ENCODE data around the gene CD200R1. TPM values are rescaled to one million over a fixed set of nuclear protein-coding genes. Genes with fewer than 3 reads are reported as not detected.

The CD200R1 gene
- total and polyA plus RNA-seq, 2 of the 8 experiments (the other 6 are each of a cell fraction or from before 2014, with no cell fraction given) = 0.02 TPM; not detected in 1

DNA sequence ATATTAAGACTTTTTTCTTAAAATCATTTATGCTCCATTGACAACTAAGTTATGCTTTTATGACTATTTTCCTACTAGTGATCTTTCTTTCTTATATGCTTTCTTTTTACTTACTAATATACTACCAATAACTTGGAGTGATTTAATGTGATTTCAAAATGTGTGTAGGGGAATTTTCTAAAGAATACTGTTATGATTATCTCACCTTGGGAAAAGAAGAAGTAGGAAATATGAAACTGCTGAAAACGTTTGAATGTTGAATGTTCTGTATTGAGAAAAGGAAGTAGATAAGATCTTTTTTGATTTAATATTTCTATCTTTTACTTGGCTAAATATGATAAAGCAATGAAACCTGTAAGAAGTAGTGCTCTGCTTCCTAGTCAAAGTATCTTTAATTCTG lies 7.8 kb upstream of the CD200R1 start:
- Histone ChIP-seq H2AFZ (ENCODE audit: low read length) (no peak overlapping the region), H2BK5ac (ENCODE audit: low read depth, low read length) (no peak overlapping the region), H3K36me3 (ENCODE audit: control insufficient read depth in 2 of 4, insufficient read depth in 4 of 4, low read length in 3 of 4) (no peaks in the 10 kb centered on the region), H4K8ac (ENCODE audit: extremely low read depth, insufficient read depth, low read length) (no peak overlapping the region), H3K27me3 (replicated peaks in 1 of 4; ENCODE audit: control insufficient read depth in 3 of 4, extremely low read depth in 1 of 4, insufficient read depth in 3 of 4, low read length in 3 of 4) (no peaks in the 10 kb centered on the region), H3K4ac (replicated peaks; ENCODE audit: insufficient read length, low read depth, low read length) (no peak overlapping the region), H2BK15ac (ENCODE audit: low read length) (no peak overlapping the region), H3K23me2 (ENCODE audit: low read depth, low read length) (no peaks in the 10 kb centered on the region), H4K91ac (replicated peaks; ENCODE audit: insufficient read length, low read length) (no peak overlapping the region), H4K5ac (ENCODE audit: insufficient read length, low read depth, low read length) (no peak overlapping the region), H2BK12ac (ENCODE audit: low read depth, low read length) (no peak overlapping the region), H2BK20ac (ENCODE audit: low read length) (no peak overlapping the region), H2BK120ac (replicated peaks; ENCODE audit: low read depth, low read length) (no peak overlapping the region), H3K14ac (ENCODE audit: insufficient read length) (no peak overlapping the region), H3K79me2 (ENCODE audit: control insufficient read depth in 1 of 2, insufficient read depth in 2 of 2, low read length in 2 of 2) (no peaks in the 10 kb centered on the region), H3K56ac (replicated peaks; ENCODE audit: insufficient read length, low read depth, low read length) (no peak overlapping the region), H3K4me1 (replicated peaks in 1 of 4; ENCODE audit: control insufficient read depth in 3 of 4, insufficient read depth in 4 of 4, low read length in 3 of 4) (no peaks in the 10 kb centered on the region), H4K20me1 (replicated peaks in 1 of 2; ENCODE audit: control insufficient read depth in 1 of 2, insufficient read depth in 2 of 2, low read length in 2 of 2) (no peaks in the 10 kb centered on the region), H3K9ac (replicated peaks in 1 of 4; ENCODE audit: extremely low read depth in 1 of 4, low read depth in 3 of 4, low read length in 3 of 4) (no peak overlapping the region), H3K79me1 (ENCODE audit: low read depth, low read length) (no peaks in the 10 kb centered on the region), H3K18ac (ENCODE audit: extremely low read depth, low read length) (no peak overlapping the region), H3K4me3 (ENCODE audit: extremely low read depth in 1 of 4, insufficient read depth in 2 of 4, low read depth in 3 of 4, low read length in 4 of 4) (no peak overlapping the region), H3K9me3 (ENCODE audit: insufficient read depth in 2 of 2, low read depth in 1 of 2, low read length in 1 of 2) (no peaks in the 10 kb centered on the region), H3K27ac (ENCODE audit: low read depth, low read length) (no peak overlapping the region), H2AK5ac (ENCODE audit: low read depth, low read length) (no peak overlapping the region), H3K23ac (ENCODE audit: insufficient read length) (no peak overlapping the region), H3K4me2 (ENCODE audit: insufficient read depth in 1 of 2, low read depth in 2 of 2, low read length in 2 of 2) (no peak overlapping the region)
- ChIA-PET POLR2A (ENCODE audit: partially characterized antibody) (interaction anchor here (1.2 kb wide), 1 partner anchor 8 kb away, joined by 3 read pairs; the partner anchor contains the start of gene GTPBP8), CTCF (ENCODE audit: partially characterized antibody) (no interaction called here)
- DNase-seq (ENCODE audit: low read depth in 1 of 2, low spot score in 2 of 2) (no peak), FAIRE-seq (no peak)
- WGBS, 2 experiments (ENCODE audit: extremely low coverage in 1 of 2, insufficient coverage in 1 of 2, insufficient read length in 1 of 2, insufficient replicate concordance in 2 of 2, low coverage in 1 of 2, low lambda C conversion rate in 2 of 2, missing lambda C conversion rate in 1 of 2) = 70% methylated on average over 1 of the region's 1 CpG; no CpG with 5 or more reads in 1 of the 2 experiments
- TF ChIP-seq, protein P1, sequence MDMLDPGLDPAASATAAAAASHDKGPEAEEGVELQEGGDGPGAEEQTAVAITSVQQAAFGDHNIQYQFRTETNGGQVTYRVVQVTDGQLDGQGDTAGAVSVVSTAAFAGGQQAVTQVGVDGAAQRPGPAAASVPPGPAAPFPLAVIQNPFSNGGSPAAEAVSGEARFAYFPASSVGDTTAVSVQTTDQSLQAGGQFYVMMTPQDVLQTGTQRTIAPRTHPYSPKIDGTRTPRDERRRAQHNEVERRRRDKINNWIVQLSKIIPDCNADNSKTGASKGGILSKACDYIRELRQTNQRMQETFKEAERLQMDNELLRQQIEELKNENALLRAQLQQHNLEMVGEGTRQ (IDR thresholded peaks at IDR 0.05; ENCODE audit: low read length) = no peak
- no peak for TF ChIP-seq CBX8 (IDR thresholded peaks at IDR 0.05; ENCODE audit: borderline replicate concordance, low read depth, low read length)
- no peak for TF ChIP-seq TAF1 (IDR thresholded peaks at IDR 0.05; ENCODE audit: low read depth, low read length)
- TF ChIP-seq ZNF274 (IDR thresholded peaks at IDR 0.05; ENCODE audit: borderline replicate concordance, extremely low read depth, low read length) = no peak
- TF ChIP-seq CREB1 (IDR thresholded peaks at IDR 0.05) = no peak
- no peak for TF ChIP-seq SIRT6 (IDR thresholded peaks at IDR 0.05; ENCODE audit: low read length)
